Epidermal melanocyte (primary cell): ENCODE measurements around the gene GCDH.

ENCODE experiments used
- DNase-seq: peaks from one replicate; pipeline ENCODE4 v3.0.0; 2011; ENCODE audit warnings: low spot score; ENCODE audit not compliant: insufficient read length

GCDH gene

GRCh38 chr19:12939975-12940423 is 49.0 kb downstream of the GCDH start:
- DNase-seq, result no peak

GRCh38 chr19:12940897-12941296 is 49.9 kb downstream of the GCDH start:
- no peak for DNase-seq

GRCh38 chr19:12943437-12944044 is 52.6 kb downstream of the GCDH start:
- DNase-seq, result no peak

- no peak for DNase-seq
These were observed 53.2 kb downstream of the GCDH start for GRCh38 chr19:12944104-12944674.

- DNase-seq, result peak; percentile 96
These were observed 54.6 kb downstream of the GCDH start, which contains the start of gene RAD23A for GRCh38 chr19:12945479-12946091. Gene RAD23A (plus strand): TSS chr19:12945862. CDS start chr19:12945949, 87 bp downstream.

GRCh38 chr19:12946092-12946721 is 55.2 kb downstream of the GCDH start:
- DNase-seq, result peak; percentile 32

GRCh38 chr19:12946731-12947496 is 56.0 kb downstream of the GCDH start:
- DNase-seq, result no peak

- DNase-seq, result no peak
These were observed 57.0 kb downstream of the GCDH start for GRCh38 chr19:12947702-12948611.

- DNase-seq, result no peak
These were observed 57.8 kb downstream of the GCDH start for GRCh38 chr19:12948612-12949362.
